GM21447 (cell line): Measurements from ENCODE around the gene MCOLN3.
"Not testable (repeated sequence)": the region's sequence is repeated elsewhere in the genome, so short reads cannot be mapped to it uniquely, and the experiment has no call there.

Experiments
- ATAC-seq: cut with Tn5 transposase; IDR thresholded peaks from one replicate; pipeline ENCODE4 v1.9.1; 2021; ENCODE audit not compliant: unreplicated experiment

MCOLN3 gene

DNA sequence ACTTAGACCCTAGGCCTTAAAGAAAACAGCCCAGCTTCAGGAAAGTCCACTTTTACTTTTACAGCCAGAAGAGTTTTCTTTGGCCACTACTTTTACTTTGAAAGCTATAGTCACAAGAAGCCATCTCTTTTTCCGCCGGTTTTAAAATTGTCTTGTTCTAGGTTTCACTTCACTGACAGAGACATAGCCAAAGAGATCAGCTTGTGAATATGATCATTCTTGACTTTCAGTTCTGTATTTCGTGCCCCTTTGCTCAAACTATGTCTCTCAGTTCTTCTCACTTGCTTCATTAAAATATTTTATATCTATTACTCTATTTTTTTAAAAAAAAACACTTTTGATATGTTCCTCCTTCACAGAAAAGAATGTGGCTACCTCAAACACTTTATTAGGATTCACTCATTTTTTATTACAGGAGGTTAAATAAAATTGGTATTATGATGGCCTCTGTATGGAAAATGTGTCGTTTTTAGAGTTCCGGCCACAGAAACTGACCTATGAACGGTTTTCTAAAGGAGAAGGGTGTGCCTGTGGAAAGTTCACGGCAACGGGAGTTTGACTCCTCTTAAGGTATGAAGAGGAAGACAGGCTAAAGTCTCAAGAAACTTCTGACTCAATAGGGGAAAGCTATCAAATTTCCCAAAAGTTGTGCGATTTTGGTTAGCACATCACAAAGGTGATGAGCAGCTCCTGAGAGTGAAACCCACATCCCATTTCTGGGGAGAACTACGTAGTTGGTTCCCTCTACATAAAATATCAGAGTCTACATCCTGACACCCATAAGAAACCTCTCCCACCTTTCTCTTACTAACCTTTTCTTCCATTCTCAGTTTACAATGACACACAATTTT is 52.6 kb downstream of the MCOLN3 start:
- peak; percentile 41 for ATAC-seq

DNA sequence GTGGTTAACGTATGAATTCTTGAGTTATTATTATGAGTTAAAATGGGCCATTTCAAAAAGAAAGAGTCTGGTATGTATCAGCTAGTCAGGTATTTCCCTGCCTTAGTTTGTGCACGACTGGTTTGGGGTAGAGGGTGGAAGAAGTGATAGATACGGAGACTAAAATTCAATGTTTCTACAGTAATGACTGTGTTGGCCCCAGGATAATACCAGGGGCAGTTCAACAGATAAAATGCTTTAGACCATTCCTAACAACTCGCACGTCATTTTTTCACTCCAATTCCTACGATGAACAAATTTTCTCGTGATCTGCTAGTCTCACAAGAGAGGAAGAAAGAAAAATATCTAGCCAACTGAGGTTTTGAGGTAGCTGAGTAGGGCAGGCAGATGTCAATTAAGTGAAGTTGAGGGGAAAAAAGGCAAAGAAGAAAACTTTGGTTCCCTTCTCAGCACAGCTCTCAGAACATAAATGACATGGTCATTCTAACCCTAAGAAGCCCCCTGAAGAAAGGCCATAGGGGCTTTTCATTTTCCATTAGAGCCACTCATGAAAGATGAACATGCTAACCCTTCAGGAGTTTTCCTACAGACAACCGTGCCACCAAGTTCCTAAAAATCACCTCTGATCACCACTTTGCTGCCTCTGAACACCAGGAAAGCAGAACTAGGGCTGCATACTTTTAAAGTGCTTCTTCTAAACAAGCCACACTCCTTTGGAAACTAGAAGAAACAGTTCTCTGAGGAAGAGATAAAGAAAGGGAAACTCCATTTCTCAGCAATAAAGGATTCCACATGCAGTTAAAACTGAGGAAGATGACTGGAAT is 57.0 kb downstream of the MCOLN3 start:
- no peak for ATAC-seq

DNA sequence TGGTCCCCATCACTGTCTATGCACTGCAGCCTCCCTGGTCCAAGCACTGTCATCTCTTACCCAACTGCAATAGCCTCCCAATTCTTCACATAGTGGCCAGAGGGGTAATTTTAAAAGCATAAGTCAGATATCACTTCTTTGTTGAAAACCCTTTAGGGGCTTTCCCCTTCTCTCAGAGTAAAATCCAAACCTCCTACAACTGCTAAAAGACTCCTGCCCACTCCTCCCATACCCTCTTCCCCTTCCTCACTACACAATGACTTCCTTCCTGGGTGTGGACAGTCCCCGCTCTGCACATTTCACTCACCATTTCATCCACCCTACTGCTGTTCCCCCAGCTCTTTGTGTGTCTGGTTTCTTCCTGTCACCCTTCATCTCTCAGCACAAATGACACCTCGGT is 59.7 kb downstream of the MCOLN3 start:
- ATAC-seq, result peak; percentile 78

DNA sequence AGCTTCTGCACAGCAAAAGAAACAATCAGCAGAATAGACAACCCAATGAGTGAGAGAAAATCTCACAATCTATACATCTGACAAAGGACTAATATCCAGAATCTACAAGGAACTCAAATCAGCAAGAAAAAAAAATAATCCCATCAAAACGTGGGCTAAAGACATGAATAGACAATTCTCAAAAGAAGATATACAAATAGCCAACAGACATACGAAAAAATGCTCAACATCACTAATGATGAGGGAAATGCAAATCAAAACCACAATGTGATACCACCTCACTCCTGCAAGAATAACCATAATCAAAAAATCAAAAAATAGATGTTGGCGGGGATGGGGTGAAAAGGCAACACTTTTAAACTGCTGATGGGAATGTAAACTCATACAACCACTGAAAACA is 61.7 kb downstream of the MCOLN3 start:
- ATAC-seq, result not testable (repeated sequence)

DNA sequence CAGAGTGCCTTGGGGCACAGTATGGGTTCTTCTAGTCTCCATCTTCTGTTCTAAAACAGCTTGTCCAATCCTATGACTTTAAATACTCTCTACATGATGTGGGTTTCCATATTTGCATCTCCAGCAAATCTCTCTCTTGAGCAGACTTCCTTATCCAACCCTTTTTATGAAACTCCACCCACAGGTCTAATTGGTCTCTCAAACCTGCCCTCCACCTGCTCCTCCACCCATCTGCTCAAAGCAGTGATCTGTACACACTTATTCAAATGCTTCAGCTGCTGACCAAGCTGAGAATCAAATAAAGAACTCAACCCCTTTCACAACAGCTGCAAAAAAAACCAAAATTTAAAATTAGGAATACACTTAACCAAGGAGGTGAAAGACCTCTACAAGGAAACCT is 62.9 kb downstream of the MCOLN3 start:
- ATAC-seq, result no peak

DNA sequence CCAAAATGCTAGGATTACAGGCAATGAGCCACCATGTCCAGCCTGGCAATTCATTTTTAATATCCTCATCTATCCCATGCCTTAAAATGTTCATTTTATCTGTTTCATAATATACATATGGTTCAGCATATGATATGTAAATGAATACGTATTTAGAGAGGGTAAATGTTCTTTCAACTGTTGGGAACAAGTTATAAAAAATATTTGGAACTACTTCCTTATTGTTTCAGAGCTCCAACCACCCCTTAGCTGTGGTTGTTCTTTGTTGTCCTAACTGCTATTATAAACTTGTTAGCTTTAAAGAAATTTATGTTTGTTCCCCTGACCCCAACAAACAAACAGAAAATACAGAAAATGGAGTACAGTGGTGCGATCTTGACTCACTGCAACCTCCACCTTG is 65.9 kb downstream of the MCOLN3 start:
- no peak for ATAC-seq

DNA sequence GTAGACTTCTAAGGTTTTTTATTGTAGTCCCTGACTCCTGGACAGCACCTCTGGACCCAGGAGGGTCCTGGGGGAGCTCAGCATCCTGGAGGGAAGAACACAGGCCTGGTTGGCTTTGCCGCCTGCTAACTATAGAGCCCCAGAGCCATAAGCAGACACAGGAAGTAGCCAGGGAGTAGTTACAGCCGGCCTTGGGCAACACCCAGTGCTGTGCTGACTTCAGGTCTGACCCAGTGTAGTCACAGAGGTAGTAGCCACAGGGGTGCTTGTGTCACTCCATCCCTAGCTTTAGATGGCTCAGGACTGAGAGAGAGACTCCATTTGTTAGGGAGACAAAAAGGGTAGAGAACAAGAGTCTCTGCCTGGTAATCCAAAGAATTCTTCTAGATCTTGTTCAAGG is 73.3 kb downstream of the MCOLN3 start:
- ATAC-seq, result peak; percentile 31

DNA sequence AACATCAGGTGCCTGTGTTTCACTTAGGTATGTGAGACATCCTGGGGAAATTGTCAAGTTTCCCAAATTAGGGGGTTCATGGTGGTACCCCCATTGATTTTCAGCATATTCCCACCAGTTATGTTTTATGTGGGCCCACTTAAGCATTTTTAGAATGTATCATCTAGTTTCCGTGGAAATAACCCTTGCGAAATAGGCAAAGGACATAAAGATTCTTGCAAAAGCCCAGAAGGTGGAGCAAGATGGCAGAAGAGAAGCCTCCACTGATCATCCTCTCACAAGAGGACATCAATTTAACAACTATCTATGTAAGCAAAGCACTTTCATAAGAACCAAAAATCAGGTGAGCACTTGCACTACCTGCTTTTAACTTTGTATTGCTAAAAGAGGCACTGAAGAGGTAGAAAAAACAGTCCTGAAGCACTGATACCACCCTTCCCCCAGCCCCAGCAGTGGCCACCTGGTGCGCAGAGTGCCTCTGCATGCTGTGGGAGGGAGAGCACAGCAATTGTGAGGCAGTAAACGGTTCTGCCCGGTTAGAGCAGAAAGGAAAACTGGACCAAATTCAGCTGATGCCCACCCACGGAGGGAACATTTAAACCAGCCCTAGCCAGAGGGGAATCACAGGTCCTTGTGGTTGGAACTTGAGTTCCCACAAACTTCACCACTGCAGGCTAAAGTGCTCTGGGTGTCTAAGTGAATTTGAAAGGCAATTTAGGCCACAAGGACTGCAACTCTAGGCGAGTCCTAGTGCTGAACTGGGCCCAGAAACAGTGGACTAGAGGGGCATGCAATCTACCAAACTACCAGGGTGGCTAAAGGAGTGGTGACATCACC is 74.6 kb downstream of the MCOLN3 start:
- peak; percentile 43 for ATAC-seq

DNA sequence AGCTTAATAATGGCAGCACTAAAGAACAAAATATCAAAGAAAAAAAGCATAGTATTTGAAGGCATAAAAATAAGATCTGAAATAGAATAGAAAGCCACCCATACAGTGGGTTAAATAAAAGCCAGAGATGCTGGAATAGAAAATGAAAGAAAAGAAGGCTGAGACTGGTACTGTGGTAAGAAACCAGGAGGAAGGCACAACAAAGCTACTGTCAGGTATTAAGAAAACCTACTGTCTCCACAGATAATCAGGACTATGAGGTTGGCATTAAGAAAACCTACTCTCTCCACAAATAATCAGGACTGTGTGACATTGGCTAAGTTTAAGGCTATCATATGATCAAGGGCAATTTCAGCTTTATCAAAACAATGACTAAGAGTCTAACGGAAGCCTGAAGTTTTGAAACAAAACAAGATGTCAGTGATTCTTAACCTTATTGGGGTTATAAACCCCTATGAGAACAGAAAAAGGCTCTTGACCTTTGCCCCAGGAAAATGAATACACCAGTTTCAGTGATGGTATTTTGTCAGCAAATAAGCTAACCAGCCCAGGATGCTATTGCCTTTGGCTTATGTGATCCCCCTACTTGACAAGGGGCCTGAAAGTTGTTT is 75.8 kb downstream of the MCOLN3 start:
- peak; percentile 38 for ATAC-seq

DNA sequence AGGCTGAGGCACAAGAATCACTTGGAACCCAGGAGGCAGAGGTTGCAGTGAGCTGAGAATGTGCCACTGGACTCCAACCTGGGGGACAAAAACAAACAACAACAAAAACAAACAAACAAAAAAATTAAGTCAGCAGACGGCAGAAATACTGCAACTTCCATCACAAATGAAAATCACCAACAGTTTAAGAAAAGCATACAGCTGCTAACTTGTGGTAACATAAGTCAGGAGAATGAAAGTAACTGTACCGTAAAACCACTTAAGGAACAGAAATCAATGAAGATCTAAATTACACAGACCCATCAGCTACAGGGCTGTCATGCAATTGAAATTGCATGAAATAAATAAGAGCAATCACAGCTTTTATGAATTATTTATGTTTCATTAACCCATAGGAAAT is 76.3 kb downstream of the MCOLN3 start:
- peak; percentile 31 for ATAC-seq

DNA sequence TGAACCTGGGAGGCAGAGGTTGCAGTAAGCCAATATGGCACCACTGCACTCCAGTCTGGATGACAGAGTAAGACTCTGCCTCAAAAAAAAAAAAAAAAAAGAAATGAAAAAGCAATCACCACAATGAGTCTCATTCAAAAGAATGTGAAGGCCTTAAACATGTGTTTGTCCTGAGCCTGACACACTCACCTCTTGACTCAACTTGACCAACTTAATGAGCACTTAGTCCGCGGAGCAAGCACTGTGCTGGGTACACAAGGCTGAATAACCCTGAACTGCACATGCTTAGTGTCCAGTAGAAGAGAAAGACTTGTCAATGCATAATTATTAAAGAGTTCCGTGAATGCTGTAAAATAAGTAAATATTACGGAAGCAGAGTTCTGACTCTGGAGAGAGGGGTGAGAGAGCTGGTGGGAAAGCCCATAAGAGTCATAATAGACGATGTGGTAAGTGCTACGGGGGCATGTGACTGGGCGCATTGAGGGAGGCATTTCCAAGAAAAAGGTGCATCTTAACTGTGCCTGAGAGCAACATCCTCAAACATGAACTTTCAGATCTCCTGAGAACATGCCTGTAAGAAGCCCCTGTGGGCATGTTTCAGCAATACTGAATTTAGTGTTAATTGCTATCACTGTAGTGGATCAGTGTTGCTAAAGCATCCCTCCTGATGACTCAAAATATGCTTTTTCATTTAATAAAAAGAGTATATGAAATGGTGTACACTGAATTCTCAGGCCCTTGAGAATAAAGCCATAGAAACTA is 78.6 kb downstream of the MCOLN3 start:
- peak; percentile 34 for ATAC-seq

DNA sequence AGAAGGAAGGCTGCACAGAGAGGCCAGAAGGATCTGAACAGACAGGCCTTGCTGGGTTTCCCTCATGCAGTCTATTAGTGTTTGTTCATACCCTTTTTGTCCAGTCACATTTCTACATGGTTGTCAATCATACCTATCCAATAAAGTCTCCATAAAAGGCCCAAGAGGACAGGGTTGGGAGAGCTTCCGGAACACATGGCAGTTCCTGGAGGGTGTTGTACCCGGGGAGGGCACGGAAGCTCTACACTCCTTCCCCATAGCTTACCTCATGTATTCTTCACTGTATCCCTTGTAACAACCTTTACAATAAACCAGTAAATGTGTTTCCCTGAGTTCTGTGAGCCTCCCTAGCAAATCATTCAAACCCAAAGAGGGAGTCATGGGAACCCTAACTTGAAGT is 79.4 kb downstream of the MCOLN3 start:
- no peak for ATAC-seq

DNA sequence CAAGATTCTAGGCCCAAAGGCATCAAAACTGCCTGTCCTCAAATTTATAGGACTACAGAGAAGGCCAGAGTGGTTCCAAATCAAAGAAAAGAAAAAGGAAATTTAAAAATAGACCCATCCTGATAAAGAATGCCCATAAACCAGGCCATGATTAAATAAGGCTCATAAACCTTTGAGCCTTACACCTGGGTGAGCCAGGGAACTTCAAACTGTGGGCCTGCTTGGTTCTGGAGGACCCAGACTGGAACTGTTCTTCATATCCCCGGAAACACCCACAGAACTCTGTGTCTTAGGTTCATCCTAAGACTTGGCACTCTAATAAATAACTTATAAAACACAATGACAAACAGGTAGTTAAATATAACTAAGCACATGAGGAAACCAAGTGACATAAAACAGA is 80.2 kb downstream of the MCOLN3 start:
- no peak for ATAC-seq
